GM18867 (cell line): ENCODE results near the gene LIMS2.

Experiments
- ATAC-seq: cut with Tn5 transposase; IDR thresholded peaks from one replicate; pipeline ENCODE4 v1.9.1; 2021; ENCODE audit warnings: mild to moderate bottlenecking, moderate library complexity; ENCODE audit not compliant: unreplicated experiment

Gene LIMS2

GRCh38 chr2:127646487-127647241 lies 28.7 kb downstream of the LIMS2 start:
- no peak for ATAC-seq

GRCh38 chr2:127645395-127646291 lies 29.7 kb downstream of the LIMS2 start, which contains the start of gene GPR17:
TSS of gene GPR17 (plus strand) at chr2:127646153. CDS start at chr2:127650736, 4,583 bp downstream.
- ATAC-seq = no peak

GRCh38 chr2:127645026-127645394 lies 30.3 kb downstream of the LIMS2 start:
- ATAC-seq = no peak

GRCh38 chr2:127644066-127645025 lies 31.0 kb downstream of the LIMS2 start:
- ATAC-seq = no peak

- ATAC-seq = no peak
These were observed 31.8 kb downstream of the LIMS2 start for GRCh38 chr2:127643439-127644065.

- ATAC-seq = no peak
These were observed 32.5 kb downstream of the LIMS2 start for GRCh38 chr2:127642706-127643438.

GRCh38 chr2:127641846-127642507 lies 33.4 kb downstream of the LIMS2 start:
- no peak for ATAC-seq

GRCh38 chr2:127641133-127641532 lies 34.2 kb downstream of the LIMS2 start:
- ATAC-seq = no peak

GRCh38 chr2:127640082-127641072 lies 35.0 kb downstream of the LIMS2 start:
- no peak for ATAC-seq

- ATAC-seq = no peak
These were observed 36.2 kb downstream of the LIMS2 start for GRCh38 chr2:127639111-127639474.

GRCh38 chr2:127638361-127639110 lies 36.8 kb downstream of the LIMS2 start:
- ATAC-seq = no peak

GRCh38 chr2:127637725-127638252 lies 37.5 kb downstream of the LIMS2 start:
- no peak for ATAC-seq

GRCh38 chr2:127637236-127637630 lies 38.1 kb downstream of the LIMS2 start:
- ATAC-seq = no peak

GRCh38 chr2:127636248-127637235 lies 38.8 kb downstream of the LIMS2 start:
- no peak for ATAC-seq

- no peak for ATAC-seq
These were observed 39.7 kb downstream of the LIMS2 start for GRCh38 chr2:127635380-127636237.
